Measurements from ENCODE around the gene PIGA. TPM values are rescaled to one million over a fixed set of nuclear protein-coding genes. Genes with fewer than 3 reads are reported as not detected.

PIGA gene
- total RNA-seq, 2 donors from 2014 or later = 11.4 to 11.9 TPM

DNA sequence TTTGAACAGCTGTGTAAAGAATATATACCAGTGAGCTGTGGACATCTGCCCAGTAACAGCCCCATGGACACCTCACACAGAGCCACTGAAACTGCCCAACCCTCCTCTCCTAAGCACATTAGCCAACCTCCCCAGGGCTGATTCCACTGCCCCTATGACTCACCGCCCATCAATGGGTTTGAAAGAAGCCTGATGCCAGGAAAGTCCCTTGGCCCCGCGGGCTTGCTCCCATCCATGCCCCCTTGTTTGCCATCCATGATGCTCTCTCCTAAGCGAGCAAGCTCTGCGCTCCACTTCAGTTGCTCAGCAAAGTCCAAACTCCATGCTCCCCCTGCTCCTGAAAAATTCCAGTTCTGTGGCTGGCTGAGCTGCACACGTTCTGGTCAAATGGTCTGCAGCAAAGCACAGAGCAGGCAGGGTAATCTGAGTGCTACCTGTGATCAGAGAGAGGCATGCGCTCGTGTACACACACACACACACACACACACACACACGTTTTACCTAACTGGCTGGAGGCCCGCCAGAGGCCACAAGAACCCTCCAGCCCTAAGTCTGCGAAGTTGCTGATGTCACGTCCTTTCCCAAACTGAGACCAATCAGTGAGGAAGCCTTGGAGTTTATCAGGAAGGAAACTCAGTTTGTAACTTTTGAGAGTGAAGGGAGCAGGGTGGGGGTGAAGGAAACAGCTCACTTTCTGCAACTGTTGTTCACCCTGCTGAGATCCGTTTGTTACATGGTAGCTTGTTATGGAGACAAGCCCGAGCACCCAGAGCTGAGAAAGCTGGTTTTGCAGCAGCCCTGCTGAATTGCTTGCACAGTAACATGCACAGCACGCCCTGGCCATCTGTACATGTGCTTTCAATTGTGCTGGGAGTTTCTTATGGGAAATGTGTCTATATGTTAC is 65.5 kb downstream of the PIGA start, which contains the start of gene ASB9:
TSS of gene ASB9 (minus strand) at position 466 of the 904 bp plus-strand sequence. CDS start at position 257, 209 bp downstream.
- no peak for DNase-seq (ENCODE audit: low spot score)
- intact Hi-C loops (cut with DNase I) = no loop called here

Other genes with a start within 250 kb of the PIGA start
- gene ASB9, start 65.4 kb downstream of the PIGA start, total RNA-seq = 1 to 10 TPM; 1.4 to 2.3 TPM
- not detected for gene ASB11, start 19.9 kb downstream of the PIGA start, total RNA-seq
- gene VEGFD, start 48.9 kb upstream of the PIGA start, total RNA-seq = 1 to 10 TPM; 2.7 to 4.1 TPM
- gene PIR, start 157.8 kb upstream of the PIGA start, total RNA-seq = 10 to 100 TPM; 10.4 to 12.2 TPM
- gene BMX, start 165.3 kb upstream of the PIGA start, total RNA-seq = 1 to 10 TPM; 4.4 to 7.0 TPM

All from posterior vena cava (tissue), 2 donors.